ENCODE data around the gene WDR89.
"Not testable (repeated sequence)": the region's sequence is repeated elsewhere in the genome, so short reads cannot be mapped to it uniquely, and the experiment has no call there.

WDR89 gene

DNA sequence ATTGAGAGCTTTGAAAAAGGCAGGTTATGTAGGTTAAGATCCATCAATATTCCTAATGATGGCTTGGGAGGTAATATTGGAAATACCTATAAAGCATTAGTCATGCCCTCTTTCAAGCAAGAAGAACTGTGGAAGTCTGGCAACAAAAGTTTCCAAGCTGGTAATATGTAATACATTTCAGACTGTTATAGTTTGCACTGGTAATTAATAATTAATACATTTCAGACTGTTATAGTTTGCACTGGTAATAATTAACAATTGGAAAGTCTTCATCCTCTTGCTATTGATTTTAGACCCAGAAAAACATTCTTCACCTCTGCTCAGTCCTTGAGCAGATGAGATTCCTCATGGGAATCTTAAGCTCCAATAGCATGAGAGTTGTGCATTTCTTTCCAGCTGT lies 29.0 kb upstream of the WDR89 start:
- Histone ChIP-seq H3K27me3 (ENCODE audit: insufficient read depth, low read length) (no peaks in the 10 kb centered on the region), H2AFZ (ENCODE audit: low read depth, low read length) (no peak overlapping the region), H3K9me3 (ENCODE audit: low read length) (no peaks in the 10 kb centered on the region), H3K4me1 (ENCODE audit: insufficient read depth, low read length) (no peaks in the 10 kb centered on the region), H3K36me3 (ENCODE audit: insufficient read depth, low read length) (no peaks in the 10 kb centered on the region), H3K4me3 (ENCODE audit: low read length) (no peak overlapping the region)

- Histone ChIP-seq H3K4me3 (ENCODE audit: low read length) (no peak overlapping the region), H3K36me3 (ENCODE audit: insufficient read depth, low read length) (no peaks in the 10 kb centered on the region), H3K4me1 (ENCODE audit: insufficient read depth, low read length) (no peaks in the 10 kb centered on the region), H3K9me3 (ENCODE audit: low read length) (peaks cover 9% of the 10 kb centered on the region), H2AFZ (ENCODE audit: low read depth, low read length) (no peak overlapping the region), H3K27me3 (ENCODE audit: insufficient read depth, low read length) (no peaks in the 10 kb centered on the region)
These were observed 24.7 kb upstream of the WDR89 start for GRCh38 chr14:63666335-63666734.

DNA sequence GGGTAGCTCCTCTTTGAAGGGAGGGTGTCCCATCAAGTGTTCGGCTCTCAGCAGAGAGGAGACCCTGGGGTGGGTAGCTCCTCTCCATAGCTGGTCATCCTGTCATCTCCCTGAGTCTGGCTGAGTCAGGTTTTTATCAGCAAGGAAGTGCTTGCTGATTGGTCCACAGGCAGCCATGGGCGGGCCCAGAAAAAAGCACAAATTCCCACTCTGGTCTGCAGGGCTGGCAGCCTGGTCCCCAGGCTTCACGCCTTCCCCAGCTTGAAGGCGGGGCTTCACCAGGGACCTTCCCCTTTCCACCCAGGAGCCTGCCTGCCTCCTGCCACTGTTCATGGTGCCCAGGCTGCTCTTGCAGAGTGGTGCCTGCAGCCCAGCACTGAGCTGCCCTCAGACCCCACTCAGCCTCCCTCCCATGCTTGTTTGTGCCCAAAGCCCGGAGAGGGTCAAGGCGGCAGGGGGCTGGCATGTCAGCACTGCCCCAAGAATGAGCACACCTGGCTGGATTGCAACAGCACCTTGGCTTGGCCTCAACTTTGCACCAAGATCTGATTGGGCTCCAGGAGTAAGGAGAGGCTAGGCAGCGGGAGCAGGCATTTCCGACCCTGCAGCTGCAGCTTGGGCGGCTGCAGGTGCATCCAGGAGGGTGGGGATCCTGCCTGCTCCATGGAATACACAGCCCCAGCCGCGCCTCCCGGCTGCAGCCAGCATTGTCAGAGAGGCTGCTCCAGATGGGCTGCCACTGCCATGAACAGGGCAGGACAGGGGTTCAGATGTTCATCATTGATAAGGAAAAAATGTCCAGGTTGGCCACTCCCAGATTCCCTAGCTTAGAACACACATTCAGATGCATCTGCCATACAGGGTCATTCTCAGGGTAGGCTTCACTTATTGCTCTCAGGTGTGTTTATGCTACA lies 22.0 kb upstream of the WDR89 start:
- Histone ChIP-seq H3K9me3 (ENCODE audit: low read length) (peaks cover 9% of the 10 kb centered on the region), H3K27me3 (ENCODE audit: insufficient read depth, low read length) (no peaks in the 10 kb centered on the region), H3K4me1 (ENCODE audit: insufficient read depth, low read length) (no peaks in the 10 kb centered on the region), H3K36me3 (ENCODE audit: insufficient read depth, low read length) (no peaks in the 10 kb centered on the region), H2AFZ (ENCODE audit: low read depth, low read length) (no peak overlapping the region), H3K4me3 (ENCODE audit: low read length) (no peak overlapping the region)

DNA sequence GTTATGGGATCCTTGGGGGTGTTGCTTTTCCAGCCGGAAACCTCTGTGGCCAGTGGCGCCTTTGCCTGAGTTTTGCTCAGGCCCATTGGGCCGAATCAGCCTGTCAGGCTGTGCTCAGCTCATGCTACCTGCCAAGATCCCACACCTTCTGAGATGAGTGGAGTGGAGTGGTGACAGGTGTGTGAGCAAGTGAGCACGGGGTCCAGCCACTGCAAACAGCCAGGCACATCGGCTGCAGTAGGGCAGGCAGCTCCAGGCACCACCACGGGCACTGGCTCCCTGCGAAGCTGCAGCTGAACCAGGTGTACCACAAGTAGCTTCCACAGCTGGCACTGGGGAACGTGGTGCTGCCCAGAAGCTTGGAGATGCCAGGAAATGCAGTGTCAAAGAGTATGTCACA lies 21.1 kb upstream of the WDR89 start:
- no peaks in the 10 kb centered on the region for H3K36me3 ChIP-seq (ENCODE audit: insufficient read depth, low read length)
- H3K4me1 ChIP-seq (ENCODE audit: insufficient read depth, low read length), result no peaks in the 10 kb centered on the region
- H3K9me3 ChIP-seq (ENCODE audit: low read length), result peaks cover 9% of the 10 kb centered on the region
- H3K27me3 ChIP-seq (ENCODE audit: insufficient read depth, low read length), result no peaks in the 10 kb centered on the region
- H2AFZ ChIP-seq (ENCODE audit: low read depth, low read length), result no peak overlapping the region
- H3K4me3 ChIP-seq (ENCODE audit: low read length), result no peak overlapping the region

DNA sequence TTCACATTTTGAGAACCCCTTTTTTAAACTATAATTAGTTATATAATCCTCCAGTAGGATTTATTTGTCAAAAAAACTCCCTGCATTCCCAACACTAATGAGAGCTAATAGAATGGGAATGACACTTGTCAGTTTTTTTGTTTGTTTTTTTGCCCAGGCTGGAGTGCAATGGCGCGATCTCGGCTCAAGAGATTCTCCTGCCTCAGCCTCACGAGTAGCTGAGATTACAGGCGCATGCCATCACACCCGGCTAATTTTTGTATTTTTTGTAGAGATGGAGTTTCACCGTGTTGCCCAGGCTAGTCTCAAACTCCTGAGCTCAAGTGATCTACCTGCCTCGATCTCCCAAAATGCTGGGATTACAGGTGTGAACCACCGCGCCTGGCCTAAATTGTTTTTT lies 20.2 kb upstream of the WDR89 start:
- H3K9me3 ChIP-seq (ENCODE audit: low read length); H3K4me1 ChIP-seq (ENCODE audit: insufficient read depth, low read length); H3K36me3 ChIP-seq (ENCODE audit: insufficient read depth, low read length); H2AFZ ChIP-seq (ENCODE audit: low read depth, low read length); H3K27me3 ChIP-seq (ENCODE audit: insufficient read depth, low read length); H3K4me3 ChIP-seq (ENCODE audit: low read length): not testable (repeated sequence)

- Histone ChIP-seq H3K27me3 (ENCODE audit: insufficient read depth, low read length) (no peaks in the 10 kb centered on the region), H2AFZ (ENCODE audit: low read depth, low read length) (no peak overlapping the region), H3K9me3 (ENCODE audit: low read length) (peaks cover 9% of the 10 kb centered on the region), H3K36me3 (ENCODE audit: insufficient read depth, low read length) (no peaks in the 10 kb centered on the region), H3K4me3 (ENCODE audit: low read length) (no peak overlapping the region), H3K4me1 (ENCODE audit: insufficient read depth, low read length) (no peaks in the 10 kb centered on the region)
These were observed 18.1 kb upstream of the WDR89 start for GRCh38 chr14:63659726-63660125.

- Histone ChIP-seq H3K4me3 (ENCODE audit: low read length) (no peak overlapping the region), H3K4me1 (ENCODE audit: insufficient read depth, low read length) (no peaks in the 10 kb centered on the region), H3K27me3 (ENCODE audit: insufficient read depth, low read length) (no peaks in the 10 kb centered on the region), H3K9me3 (ENCODE audit: low read length) (no peaks in the 10 kb centered on the region), H2AFZ (ENCODE audit: low read depth, low read length) (no peak overlapping the region), H3K36me3 (ENCODE audit: insufficient read depth, low read length) (no peaks in the 10 kb centered on the region)
These were observed 14.5 kb upstream of the WDR89 start for GRCh38 chr14:63656194-63656593.

GRCh38 chr14:63654936-63655335 lies 13.3 kb upstream of the WDR89 start:
- no peaks in the 10 kb centered on the region for H3K36me3 ChIP-seq (ENCODE audit: insufficient read depth, low read length)
- H3K4me3 ChIP-seq (ENCODE audit: low read length), result no peak overlapping the region
- no peaks in the 10 kb centered on the region for H3K4me1 ChIP-seq (ENCODE audit: insufficient read depth, low read length)
- no peak overlapping the region for H2AFZ ChIP-seq (ENCODE audit: low read depth, low read length)
- H3K9me3 ChIP-seq (ENCODE audit: low read length), result no peaks in the 10 kb centered on the region
- no peaks in the 10 kb centered on the region for H3K27me3 ChIP-seq (ENCODE audit: insufficient read depth, low read length)

DNA sequence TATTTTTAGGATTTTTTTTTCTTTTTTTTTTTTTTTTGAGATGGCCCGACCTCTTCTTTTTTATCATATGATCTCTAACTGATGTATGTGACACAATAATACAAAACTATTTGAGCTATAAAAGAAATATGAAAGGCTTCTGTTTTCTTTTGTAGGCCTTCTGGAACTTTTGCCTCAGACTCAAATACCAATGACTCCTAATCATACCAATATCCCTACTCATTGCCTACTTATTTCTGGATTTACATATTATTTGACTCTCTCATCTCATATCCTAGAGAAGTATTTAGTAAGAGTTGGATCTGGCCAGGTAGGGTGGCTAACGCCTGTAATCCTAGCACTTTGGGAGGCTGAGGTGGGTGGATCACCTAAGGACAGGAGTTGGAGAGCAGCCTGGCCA lies 12.7 kb upstream of the WDR89 start:
- Histone ChIP-seq H3K27me3 (ENCODE audit: insufficient read depth, low read length) (no peaks in the 10 kb centered on the region), H3K9me3 (ENCODE audit: low read length) (no peaks in the 10 kb centered on the region), H3K4me1 (ENCODE audit: insufficient read depth, low read length) (no peaks in the 10 kb centered on the region), H3K4me3 (ENCODE audit: low read length) (no peak overlapping the region), H2AFZ (ENCODE audit: low read depth, low read length) (no peak overlapping the region), H3K36me3 (ENCODE audit: insufficient read depth, low read length) (no peaks in the 10 kb centered on the region)

- Histone ChIP-seq H3K27me3 (ENCODE audit: insufficient read depth, low read length) (no peaks in the 10 kb centered on the region), H3K9me3 (ENCODE audit: low read length) (no peaks in the 10 kb centered on the region), H3K4me3 (ENCODE audit: low read length) (no peak overlapping the region), H3K4me1 (ENCODE audit: insufficient read depth, low read length) (no peaks in the 10 kb centered on the region), H3K36me3 (ENCODE audit: insufficient read depth, low read length) (no peaks in the 10 kb centered on the region), H2AFZ (ENCODE audit: low read depth, low read length) (no peak overlapping the region)
These were observed 10.7 kb upstream of the WDR89 start for GRCh38 chr14:63652406-63652805.

GRCh38 chr14:63650256-63650952 lies 8.7 kb upstream of the WDR89 start:
- H3K36me3 ChIP-seq (ENCODE audit: insufficient read depth, low read length), result no peaks in the 10 kb centered on the region
- no peaks in the 10 kb centered on the region for H3K4me1 ChIP-seq (ENCODE audit: insufficient read depth, low read length)
- no peaks in the 10 kb centered on the region for H3K9me3 ChIP-seq (ENCODE audit: low read length)
- H2AFZ ChIP-seq (ENCODE audit: low read depth, low read length), result no peak overlapping the region
- no peaks in the 10 kb centered on the region for H3K27me3 ChIP-seq (ENCODE audit: insufficient read depth, low read length)
- H3K4me3 ChIP-seq (ENCODE audit: low read length), result no peak overlapping the region

DNA sequence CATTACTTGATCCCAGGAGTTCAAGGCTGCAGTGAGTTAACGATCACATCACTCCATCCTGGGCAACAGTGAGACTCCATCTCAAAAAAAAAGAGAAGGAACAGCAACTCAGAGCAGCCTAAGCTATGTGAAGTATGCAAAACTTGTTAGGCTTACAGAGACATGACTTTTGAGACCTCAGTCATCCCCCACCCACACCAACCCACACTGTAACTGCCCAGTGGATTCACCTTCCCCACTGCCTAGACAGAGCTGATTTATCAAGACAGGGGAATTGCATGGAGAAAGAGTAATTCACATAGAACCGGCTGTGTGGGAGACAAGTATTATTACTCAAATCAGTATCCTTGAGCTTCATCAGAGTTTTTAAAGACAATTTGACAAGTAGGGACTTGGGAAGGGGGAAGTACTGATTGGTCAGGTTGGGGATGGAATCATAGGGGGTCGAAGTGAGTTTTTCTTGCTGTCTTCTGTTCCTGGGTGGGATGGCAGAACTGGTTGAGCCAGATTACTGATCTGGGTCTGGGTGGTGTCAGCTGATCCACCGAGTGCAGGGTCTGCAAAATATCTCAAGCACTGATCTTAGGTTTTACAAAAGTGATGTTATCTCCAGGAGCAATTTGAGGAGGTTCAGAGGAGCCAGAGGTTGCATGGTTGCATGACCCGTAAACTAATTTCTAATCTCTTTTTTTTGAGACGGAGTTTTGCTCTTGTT lies 6.2 kb upstream of the WDR89 start:
- H2AFZ ChIP-seq (ENCODE audit: low read depth, low read length), result no peak overlapping the region
- H3K4me1 ChIP-seq (ENCODE audit: insufficient read depth, low read length), result peaks cover 5% of the 10 kb centered on the region
- no peaks in the 10 kb centered on the region for H3K9me3 ChIP-seq (ENCODE audit: low read length)
- no peaks in the 10 kb centered on the region for H3K27me3 ChIP-seq (ENCODE audit: insufficient read depth, low read length)
- H3K36me3 ChIP-seq (ENCODE audit: insufficient read depth, low read length), result no peaks in the 10 kb centered on the region
- H3K4me3 ChIP-seq (ENCODE audit: low read length), result no peak overlapping the region

GRCh38 chr14:63644741-63645140 lies 3.1 kb upstream of the WDR89 start:
- Histone ChIP-seq H3K9me3 (ENCODE audit: low read length) (no peaks in the 10 kb centered on the region), H3K4me1 (ENCODE audit: insufficient read depth, low read length) (peaks cover 7% of the 10 kb centered on the region), H3K4me3 (ENCODE audit: low read length) (no peak overlapping the region), H2AFZ (ENCODE audit: low read depth, low read length) (no peak overlapping the region), H3K27me3 (ENCODE audit: insufficient read depth, low read length) (no peaks in the 10 kb centered on the region), H3K36me3 (ENCODE audit: insufficient read depth, low read length) (no peaks in the 10 kb centered on the region)
